Heart left ventricle (tissue), 13 donors: ENCODE data around the gene TSPAN32.

Source experiments
- POLR2A ChIP-seq, 2 donors: fragments of 450-650 bp; IDR thresholded peaks; one replicate each; pipeline ENCODE4 v1.6.1; 2017; ENCODE audit warnings: antibody characterized with exemption in 2 of 2, mild to moderate bottlenecking in 2 of 2, moderate library complexity in 2 of 2
- TF ChIP-seq, protein P1 (sequence below), 12 donors: fragments of 200-600 bp; sonication (generic) in 4 of 12; IDR thresholded peaks; one replicate each; pipeline versions ENCODE4 v1.5.0 to v1.8.0; 2018 to 2022; ENCODE audit warnings: antibody characterized with exemption in 12 of 12, mild to moderate bottlenecking in 5 of 12
- donor health status: ischemic (EF 13 %, LVEDD 7.1; RV severe dilation, severe dysfunction).
- donor health status: DM: no; HTN: yes; CAD: no.
- donor health status: DM: no; HTN: no; CAD: no.
- donor health status: ischemic (EF 25% LVEDD 6.9; RV normal size, moderate dysfunction).
- donor health status: ischemic (EF 25% LVEDD 5.7; RV mildly dilated, moderate dysfunction).
- donor health status: ischemic (EF 35%, LVEDD 5.7; RV mildly dilated, moderate dysfunction).
- donor health status: nonischemic (EF 11% LVEDD 7.7; RV severe dilation, severe dysfunction).
- donor health status: DM: yes; HTN: yes; CAD: no.
- donor health status: PGD.
- donor health status: ischemic (EF 29% LVEDD 5.4; RV normal size, mild dysfunction).
- donor health status: nonischemic (EF 23%, LVEDD 6.1; RV moderate dilation, normal function).

DNA sequence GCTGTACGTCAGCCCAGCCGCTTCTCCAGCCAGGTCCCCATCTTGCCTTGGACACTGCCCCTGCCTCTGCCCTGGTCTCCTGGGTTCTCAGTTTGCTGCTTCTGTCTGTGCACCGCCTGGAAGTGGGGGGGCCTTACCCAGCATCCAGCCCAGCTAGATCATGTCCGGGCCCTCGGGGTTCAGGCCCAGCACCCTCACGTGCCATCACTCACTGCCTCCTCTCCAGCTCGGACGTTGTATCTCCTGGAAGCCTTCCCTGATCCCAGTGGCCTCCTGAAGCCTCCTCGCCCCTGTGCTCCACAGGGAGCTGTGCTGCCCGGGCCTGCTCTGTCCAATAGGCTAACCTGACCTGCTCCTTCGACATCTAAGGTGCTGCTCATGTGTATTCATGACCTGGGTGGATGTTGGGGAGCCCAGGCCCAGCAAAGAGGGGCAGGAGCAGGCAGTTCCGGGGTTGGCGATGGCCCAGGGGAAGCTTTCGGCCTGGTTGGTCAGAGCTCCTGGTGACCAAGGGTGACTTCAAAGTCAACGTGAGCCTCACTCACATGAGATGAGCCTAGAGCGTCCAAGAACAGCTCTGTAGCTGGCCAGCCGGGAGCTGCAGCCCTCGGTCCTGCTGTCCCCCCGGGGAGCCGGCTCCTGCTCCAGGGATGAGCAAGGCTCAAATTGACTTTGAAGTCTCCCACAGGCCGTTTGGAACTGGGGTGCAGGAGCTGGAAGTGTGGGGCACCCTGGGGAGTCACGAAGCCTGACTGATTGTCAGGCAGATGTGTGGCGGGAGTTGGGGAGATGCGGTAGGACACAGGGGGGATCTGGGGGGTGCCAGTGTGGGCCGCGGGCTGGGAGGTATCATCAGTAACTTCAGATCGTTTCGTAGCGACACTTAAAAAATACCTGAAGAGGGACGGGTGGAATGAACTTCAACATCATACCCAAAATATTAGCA, 26.2 kb upstream of the TSPAN32 start:
- TF ChIP-seq POLR2A (IDR thresholded peaks at IDR 0.05): no peak
- TF ChIP-seq, protein P1, sequence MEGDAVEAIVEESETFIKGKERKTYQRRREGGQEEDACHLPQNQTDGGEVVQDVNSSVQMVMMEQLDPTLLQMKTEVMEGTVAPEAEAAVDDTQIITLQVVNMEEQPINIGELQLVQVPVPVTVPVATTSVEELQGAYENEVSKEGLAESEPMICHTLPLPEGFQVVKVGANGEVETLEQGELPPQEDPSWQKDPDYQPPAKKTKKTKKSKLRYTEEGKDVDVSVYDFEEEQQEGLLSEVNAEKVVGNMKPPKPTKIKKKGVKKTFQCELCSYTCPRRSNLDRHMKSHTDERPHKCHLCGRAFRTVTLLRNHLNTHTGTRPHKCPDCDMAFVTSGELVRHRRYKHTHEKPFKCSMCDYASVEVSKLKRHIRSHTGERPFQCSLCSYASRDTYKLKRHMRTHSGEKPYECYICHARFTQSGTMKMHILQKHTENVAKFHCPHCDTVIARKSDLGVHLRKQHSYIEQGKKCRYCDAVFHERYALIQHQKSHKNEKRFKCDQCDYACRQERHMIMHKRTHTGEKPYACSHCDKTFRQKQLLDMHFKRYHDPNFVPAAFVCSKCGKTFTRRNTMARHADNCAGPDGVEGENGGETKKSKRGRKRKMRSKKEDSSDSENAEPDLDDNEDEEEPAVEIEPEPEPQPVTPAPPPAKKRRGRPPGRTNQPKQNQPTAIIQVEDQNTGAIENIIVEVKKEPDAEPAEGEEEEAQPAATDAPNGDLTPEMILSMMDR (IDR thresholded peaks at IDR 0.05): no peak
